COR-L47 (cell line): Measurements from ENCODE around the gene ANKRD36B.
"Not testable (repeated sequence)": the region's sequence is repeated elsewhere in the genome, so short reads cannot be mapped to it uniquely, and the experiment has no call there.

Experiments used
- DNase-seq: peaks from one replicate; lab custom pipeline; 2025; lab: John Stamatoyannopoulos, UW

ANKRD36B gene

DNA sequence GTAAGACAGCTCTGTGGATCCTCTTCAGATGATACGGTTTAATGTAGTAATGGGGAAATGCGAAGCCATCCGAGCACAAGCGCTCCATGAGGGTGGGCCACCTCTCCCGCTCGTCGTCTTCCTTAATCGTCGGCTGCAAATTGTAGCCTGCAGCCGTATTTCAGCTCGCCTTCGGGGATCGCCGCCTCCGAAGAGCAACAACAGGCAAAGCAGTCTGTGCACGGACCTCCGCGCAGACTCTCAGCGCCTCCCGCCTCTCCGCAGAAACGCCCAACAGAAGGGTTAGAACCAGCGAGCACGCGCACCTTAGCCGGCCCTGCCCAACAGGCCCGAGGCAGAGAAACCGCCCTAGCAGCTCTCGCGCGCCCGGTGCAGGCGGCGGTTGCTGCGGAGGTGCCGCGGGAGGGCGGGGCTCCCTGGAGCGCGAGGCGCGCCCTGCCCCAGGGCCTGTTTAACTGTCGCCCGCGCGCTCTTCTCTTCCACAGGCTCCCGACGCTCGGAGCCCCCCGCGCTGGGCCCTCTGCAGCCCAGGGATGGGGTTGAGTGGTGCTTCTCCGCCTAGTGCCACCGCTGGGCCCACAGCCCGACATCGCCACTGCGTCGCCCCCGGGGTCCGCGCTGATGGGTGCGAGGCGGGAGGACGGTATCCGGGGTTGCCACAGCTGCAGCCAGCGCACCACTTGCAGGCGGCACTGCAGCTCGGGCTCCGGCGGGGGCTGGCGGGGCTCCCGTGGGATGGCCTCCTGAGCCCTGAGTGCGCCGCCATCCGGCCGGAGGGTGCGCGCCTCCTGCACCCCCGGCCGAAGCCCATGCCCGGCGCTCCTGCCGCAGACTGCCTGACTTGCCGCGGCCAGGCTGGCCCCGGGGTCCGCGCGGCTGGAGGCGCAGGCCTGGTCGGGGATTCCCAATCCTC lies at the start of gene ANKRD36B:
TSS of gene ANKRD36B (minus strand) at position 280 of the 913 bp plus-strand sequence. CDS start at position 88, 192 bp downstream.
- not testable (repeated sequence) for DNase-seq

DNA sequence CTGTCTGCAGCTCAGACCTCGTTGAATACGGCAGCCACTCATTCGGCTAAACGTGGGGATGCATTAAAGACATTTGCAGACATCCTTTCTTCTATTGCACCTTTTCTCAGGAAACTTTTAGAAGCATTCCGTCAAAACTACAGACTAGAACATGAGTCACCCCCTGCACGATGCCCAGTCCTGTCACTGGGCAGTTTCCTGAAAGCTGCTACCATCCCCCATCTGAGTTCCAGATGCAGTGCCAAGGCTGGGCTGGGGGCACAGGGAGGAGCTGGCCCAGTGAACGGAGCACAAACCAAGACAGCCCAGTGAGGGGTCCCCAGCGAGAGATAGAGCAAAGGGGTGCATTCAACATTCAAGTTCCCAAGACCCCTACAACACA lies 36.4 kb upstream of the ANKRD36B start:
- DNase-seq, result not testable (repeated sequence)

DNA sequence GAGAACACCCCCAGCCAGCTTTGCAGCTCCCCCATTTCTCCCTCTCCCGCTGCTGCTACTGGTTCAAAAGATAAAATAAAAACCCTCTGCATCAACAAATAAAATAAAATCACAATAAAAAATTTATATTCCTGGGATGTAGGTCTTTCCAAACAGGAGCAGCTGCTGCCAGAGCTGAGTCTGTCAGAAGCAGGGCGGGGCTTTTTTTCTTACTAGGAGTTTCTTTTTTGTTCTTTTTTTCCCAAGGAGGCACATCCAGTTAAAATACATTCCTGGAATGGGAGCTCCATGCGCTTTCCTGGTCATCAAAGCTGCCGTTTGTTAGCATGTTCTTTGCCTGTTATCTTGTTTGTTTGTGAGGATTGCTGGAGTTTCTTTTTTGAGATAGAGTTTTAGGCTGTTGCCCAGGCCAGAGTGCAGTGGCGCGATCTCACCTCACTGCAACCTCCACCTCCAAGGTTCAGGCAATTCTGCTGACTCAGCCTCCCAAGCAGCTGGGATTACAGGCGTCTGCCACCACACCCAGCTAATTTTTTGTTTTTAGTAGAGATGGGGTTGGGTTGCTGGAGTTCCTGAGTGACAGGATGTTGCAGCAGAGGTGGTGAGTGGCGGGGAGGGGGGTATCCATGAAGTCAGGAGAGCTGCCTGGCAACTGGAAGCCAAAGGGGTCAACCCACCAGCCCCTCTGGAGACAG lies 35.8 kb upstream of the ANKRD36B start:
- DNase-seq, result not testable (repeated sequence)

DNA sequence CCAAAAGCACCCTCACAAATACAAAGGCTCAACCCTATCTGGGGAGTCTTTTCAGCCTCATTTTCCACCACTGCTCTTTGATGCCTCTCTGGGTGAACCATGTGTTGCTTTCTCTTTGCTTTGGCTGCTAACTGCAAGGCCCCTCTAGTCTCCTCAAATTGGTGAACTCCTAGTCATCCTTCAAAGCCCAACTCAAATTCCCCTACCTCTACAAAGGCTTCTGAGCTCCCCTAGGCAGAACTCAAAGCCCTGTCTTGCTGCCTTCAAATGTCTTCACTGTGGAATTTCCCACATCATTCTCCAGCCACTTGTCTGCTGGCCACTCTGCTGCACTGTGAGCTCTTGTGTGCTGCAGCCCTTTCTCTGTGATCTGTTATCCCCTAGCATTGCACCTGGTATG lies 33.3 kb upstream of the ANKRD36B start:
- DNase-seq, result not testable (repeated sequence)

DNA sequence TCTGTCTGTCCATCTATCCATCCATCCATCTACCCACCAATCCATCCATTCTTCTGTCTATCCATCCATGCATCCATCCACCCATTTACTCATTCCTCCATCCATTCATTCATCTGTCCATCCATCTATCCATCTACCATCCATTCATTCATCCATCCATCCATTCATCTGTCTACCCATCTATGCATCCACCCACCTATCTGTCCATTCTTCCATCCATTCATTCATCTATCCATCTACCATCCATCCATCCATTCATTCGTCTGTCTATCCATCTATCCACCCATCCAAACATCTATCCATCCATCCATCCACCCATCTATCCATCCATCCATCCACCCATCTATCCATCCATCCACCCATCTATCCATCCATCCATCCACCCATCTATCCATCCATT lies 30.8 kb upstream of the ANKRD36B start:
- DNase-seq, result not testable (repeated sequence)

DNA sequence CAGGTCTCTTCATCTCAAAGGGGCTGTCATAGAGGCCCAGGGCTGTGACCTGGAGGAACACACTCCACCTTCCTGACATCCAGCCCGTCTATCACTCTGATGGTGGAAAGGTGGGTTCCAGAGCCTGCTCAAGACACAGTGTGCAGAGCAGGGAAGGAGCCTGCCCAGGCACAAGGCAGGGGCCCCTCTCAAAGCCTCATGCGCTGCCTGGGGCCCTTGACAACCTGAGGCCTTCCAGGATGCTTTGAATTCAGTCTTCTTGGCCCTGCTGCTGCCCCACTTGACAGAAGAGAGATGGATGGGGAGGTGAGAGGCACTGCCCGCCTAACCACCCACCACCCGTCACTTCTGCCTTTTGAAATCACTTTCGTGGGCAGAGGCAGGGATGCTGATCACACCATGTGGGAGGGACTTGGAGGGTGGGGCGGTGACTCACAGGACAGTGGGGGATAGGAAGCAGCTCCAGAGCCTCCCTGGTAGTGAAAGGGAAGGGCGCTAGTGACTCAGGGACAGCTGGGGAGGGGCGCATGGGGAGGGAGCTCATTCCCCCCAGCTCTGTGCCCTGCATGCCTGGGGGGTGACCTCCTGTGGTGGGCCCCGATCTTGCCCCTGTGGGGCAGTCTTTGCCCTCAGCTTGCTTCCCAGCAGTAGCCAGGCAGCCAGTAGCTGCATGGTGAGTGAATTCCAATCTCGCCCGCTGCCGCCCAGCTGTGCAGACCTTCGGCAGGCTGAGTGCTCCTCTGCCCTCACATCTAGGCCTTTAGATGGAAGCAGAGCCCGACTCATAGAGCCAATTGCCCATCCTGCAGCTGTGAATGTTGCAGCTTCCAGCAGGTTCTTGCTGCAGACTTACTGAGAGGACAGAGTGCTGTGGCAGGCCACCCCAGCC lies 29.5 kb upstream of the ANKRD36B start:
- DNase-seq, result not testable (repeated sequence)

DNA sequence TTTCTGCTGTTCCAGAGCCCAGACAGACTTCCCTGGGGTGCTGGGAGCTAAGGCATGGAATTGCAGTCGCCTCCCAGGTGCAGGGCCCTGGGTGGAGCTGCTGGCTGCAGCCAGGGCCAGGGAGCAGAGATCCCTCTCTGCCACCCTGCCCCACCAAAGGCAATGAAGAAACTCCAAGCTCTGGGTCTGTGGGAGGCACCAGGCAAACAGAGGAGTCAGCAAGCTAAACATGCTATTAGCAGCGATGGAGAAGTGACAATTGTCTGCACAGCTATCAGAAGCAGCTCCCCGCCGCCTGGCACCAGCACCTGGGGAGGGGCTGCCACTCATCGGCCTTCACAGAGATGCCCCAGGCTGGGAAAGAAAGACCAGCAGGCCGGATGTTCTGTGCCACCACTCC lies 28.2 kb upstream of the ANKRD36B start:
- no peak for DNase-seq

DNA sequence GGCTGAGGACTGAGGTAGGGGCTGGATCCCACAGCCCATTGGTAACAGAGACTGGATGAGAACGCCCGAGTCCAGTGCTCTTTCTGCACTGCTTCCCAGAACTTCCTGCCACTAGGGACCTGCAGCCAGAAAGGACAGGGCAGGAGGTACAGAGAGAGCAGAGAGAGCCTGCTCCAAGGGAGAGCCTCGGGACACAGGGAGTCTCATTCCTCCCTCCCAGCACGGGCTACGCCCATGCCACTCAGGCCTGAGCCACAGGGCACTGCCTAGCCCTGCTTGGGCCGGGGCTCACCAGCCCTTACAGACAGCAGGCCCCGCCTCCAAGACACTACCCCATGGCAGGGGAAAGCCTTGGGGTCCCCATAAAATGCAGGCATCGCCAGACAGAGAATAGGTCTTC lies 26.1 kb upstream of the ANKRD36B start:
- not testable (repeated sequence) for DNase-seq

DNA sequence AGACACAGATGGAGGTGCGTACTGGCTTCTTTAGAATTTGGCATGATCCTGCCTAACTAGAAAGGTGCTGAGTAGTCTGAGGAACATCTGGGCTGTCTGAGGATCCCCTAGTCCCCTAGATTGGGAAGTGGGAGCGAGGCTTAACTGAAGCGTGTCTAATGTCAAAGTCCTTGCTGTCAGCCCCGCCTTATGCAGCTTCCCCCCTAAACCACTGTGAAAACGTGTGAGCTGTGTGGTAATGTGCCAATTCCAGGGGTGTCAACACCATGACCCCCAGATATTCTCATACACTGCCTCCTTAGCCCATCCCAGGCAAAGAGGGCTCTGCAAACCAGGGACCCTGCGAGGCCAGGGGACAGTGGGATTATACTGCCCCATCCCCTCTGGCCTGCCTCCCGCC lies 22.2 kb upstream of the ANKRD36B start:
- DNase-seq, result not testable (repeated sequence)

DNA sequence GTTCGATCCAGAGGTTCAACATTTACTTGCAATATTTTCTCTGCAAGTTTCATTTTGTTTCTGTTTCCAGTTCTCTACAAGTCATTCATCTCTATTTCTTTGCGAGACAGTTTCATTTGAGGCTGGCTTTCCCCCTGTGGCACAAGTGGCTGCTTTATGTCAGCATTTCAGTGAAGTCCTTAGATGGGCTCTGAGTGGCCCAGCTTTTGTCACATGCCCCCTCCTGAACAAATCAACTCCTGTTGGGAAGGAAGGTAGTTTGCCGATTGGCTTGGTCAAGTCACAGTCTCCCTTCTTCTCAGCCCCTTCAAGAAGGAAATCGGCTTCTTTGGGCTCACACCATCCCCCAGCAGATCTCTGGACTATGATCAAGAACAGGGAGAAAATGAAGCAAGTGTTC lies 19.1 kb upstream of the ANKRD36B start:
- DNase-seq, result not testable (repeated sequence)

DNA sequence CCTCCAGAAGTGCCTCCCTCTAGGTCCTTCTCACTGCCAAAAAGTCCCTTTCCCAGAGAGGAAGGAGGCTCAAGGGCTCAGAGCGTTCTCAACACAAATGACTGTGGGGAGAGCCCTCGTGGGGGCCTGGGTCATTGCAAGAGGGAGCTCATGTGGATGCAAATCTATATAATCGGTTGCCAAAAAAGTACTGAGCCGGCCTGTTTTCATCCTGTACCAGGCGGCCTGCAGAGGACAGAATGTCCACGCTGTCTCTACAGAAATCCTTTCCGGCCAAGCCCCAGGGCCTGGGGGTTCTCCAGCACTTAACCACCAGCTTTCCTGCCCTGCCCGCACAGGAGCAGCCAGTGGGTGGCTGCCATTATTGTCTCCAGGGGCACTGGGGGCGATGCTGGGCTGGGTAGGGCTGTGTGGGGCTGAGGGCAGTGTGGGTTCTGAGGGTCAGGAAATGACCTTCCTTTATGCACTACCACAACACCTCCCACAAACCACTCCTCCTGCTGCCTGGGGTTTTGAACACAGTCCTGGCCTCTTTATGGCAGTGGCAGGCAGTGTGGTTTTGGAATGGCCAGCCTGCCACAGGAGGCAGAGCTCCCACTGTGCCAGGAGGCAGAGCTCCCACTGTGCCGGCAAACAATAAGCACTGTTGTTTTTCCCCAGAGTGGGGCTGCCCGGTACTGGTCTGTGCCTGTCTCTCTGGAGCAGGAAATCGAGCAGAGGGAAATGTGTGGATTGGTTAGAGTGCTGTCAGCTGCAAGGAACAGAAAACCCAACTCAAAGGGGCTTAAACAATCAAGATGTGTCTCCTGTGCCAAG lies 16.1 kb upstream of the ANKRD36B start:
- not testable (repeated sequence) for DNase-seq

DNA sequence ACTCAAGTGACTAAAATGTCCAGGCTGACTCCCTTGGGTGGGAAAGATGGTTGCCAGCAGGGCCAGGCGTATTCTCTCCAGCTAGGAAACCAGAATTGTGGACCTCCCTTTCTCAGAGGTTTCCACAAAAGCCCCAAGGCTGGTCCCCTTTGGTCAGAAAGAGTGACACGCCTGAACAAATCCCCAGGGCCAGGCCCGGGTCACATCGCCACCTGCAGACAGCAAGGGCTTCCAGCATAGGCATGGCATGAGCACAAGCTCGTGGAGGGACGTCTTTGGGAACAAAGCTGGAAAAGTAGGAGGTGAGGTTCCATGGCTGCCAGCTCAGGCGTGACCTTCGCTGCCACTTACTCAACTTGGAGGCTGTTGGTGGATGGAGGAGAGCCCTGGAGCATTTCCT lies 15.4 kb upstream of the ANKRD36B start:
- DNase-seq, result not testable (repeated sequence)

DNA sequence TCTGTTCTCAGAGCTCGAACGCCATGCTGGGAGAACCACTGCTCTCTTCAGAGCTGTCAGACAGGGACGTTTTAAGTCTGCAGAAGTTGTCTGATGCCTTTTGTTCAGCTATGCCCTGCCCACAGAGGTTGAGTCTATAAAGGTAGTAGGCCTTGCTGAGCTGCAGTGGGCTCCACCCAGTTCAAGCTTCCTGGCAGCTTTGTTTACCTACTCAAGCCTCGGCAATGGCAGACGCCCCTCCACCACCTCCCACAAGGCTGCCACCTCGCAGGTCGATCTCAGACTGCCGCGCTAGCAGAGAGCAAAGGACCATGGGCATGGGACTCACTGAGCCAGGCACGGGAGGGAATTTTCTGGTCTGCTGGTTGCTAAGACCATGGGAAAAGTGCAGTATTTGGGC lies 11.9 kb upstream of the ANKRD36B start:
- DNase-seq, result not testable (repeated sequence)

DNA sequence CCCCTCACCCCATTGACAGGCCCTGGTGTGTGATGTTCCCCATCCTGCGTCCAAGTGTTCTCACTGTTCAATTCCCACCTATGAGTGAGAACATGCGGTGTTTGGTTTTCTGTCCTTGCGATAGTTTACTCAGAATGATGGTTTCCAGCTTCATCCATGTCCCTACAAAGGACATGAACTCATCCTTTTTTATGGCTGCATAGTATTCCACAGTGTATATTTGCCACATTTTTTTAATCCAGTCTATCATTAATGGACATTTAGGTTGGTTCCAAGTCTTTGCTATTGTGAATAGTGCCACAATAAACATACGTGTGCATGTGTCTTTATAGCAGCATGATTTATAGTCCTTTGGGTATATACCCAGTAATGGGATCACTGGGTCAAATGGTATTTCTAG lies 6.5 kb upstream of the ANKRD36B start:
- DNase-seq, result not testable (repeated sequence)

DNA sequence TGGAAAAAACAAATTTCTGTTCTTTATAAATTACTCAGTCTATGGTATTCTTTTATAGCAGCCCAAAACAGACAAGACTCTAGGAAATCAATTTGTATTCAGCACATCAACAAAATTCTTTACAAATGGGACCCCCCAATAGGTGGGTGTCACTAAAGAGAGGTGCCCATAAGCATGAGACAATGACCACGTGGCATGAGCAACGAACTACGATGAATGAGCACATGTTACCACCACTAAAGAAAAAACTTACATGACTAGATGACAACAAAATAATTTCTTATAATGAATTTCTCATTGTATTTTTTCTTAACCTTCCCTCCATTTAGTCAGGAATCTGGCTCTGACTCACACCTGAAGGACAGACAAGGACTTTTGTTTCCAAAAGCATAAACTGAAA lies 3.8 kb upstream of the ANKRD36B start:
- DNase-seq, result not testable (repeated sequence)

DNA sequence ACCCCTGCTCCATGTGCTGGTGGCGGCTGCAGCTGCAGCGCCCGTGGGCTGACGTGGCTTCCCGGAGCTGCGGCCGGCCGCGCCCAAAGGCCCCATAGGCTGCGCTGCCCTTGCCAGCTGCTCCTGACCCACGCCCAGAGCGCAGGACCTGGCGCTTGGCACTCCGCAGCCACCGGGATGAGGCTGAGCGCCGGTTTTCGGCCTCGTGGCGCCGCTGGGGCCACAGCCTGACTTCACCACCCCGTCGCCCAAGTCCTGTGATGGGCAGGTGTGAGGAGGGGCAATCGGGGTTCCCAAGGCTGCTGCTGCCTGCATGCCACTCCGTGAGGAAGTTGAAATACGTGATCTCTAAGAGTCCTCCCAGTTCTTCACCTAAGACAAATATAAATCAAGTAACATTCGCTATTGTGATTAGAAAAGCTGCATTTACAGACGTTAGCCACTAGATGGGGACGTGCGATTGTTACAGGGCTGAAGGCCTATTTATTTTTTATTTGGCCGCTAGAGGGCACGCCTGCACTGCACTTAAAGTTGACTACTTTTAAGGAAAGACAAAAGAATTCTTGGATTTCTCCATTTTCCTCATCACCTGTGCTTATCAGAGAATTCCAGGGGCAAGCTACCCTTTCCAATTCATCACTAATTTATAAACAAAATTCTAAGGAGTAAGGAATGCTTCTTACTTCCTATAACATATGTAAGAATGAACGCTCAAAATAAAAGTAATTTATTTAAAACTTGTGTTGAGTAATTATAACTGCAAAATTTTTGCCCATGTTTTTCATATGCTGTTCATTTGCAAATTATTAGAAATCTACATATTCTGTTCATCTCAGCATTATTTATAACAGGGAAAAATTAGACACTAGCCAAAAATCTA lies 1.1 kb upstream of the ANKRD36B start:
- not testable (repeated sequence) for DNase-seq

DNA sequence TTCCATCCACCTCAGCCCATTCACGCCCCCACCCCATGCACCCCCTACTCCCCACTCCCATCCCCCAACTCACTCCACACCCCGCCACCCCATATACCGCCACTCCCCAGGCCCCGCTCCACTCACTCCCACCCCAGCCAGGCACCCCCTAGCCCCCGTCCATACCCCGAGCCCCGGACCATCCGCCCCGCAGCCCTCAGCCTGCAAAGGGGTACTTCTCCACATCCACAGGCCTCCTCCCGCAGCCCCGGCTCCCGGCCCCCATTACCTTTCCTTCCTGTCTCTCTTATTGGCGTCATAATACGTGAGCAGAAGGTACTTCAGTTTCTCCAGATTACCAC lies 450 bp downstream of the ANKRD36B start:
- not testable (repeated sequence) for DNase-seq

DNA sequence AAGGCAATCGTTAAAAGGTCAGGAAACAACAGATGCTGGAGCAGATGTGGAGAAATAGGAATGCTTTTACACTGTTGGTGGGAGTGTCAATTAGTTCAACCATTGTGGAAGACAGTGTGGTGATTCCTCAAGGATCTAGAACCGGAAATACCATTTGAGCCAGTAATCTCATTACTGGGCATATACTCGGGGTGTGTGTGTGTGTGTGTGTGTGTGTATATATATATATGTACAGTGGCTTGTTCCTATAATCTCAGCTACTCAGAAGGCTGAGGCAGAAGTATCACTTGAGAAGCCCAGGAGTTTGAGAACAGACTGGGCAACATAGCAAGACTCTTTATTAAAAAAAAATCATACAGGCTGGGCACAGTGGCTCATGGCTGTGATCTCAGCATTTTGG lies 24.0 kb downstream of the ANKRD36B start:
- not testable (repeated sequence) for DNase-seq

DNA sequence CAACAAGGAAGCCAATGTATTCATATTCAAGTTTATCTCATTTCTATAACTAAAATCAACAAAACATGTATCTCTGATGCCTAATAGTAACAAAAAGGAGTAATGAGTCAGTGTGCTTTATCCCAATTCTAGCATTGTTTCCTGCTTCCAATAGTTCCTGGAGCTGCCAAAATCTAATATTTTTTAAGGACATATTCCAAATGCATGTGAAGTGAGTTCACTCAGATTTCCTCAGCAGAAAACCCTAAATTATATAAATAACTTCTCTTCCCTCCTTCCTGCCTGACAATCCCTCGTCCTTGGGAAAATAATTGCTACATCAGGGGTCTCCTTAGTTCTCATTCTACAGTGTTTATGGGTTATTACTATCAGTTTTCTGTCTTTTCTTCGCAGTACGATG lies 37.3 kb downstream of the ANKRD36B start:
- not testable (repeated sequence) for DNase-seq

DNA sequence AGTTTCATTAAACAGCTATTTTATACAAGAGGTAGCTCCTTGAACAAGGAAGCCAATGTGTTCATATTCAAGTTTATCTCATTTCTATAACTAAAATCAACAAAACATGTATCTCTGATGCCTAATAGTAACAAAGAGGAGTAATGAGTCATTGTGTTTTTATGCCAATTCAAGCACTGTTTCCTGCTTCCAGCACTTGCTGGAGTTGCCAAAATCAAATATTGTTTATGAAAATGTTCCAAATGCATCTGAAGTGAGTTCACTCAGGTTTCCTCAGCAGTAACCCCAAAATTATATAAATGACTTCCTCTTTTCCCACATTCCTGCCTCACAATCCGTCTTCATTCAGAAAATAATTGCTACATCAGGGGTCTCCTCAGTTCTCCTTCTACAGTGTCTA lies 39.2 kb downstream of the ANKRD36B start:
- DNase-seq, result not testable (repeated sequence)
